Mesenteric fat pad (tissue), 1 donor: ENCODE results near the gene RHOD. TPM values are rescaled to one million over a fixed set of nuclear protein-coding genes. Genes with fewer than 3 reads are reported as not detected.

Experiments
- DNase-seq: peaks from one replicate; pipeline ENCODE4 v3.0.0-alpha.2; 2020; ENCODE audit warnings: low spot score
- total RNA-seq: library from RNA; stranded (reverse); fragmentation: NEBNext Ultra II Directional; extraction: Animal tissue kit (Norgen Biotek cat#: 25700); gene quantifications from one replicate; pipeline ENCODE4 v1.2.1, GENCODE V29; 2021
- donor health status: DM: yes; HTN: yes; CAD: no.

Gene RHOD
- total RNA-seq, 1 donor from 2014 or later, result 22.2 TPM

DNA sequence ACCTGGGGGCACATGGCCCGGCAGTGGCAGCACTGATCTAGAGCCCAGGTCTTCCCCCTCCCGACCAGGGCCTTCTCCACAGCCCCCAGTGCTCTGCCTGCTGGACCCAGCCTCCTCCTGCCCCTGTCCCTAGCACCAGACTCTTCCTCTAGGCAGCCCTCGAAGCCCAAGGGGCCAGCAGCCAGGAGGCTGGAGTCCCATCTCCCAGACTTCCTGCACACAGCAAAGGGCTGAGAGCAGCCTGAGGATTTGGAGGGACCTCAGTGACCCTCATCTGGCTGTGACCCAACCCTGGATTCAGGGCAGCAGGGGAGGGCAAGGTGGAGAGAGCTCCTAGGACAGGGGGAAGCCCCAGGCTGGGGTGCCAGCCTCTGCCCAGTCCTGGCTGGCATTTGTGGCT, 3.0 kb downstream of the RHOD start:
- no peak for DNase-seq

DNA sequence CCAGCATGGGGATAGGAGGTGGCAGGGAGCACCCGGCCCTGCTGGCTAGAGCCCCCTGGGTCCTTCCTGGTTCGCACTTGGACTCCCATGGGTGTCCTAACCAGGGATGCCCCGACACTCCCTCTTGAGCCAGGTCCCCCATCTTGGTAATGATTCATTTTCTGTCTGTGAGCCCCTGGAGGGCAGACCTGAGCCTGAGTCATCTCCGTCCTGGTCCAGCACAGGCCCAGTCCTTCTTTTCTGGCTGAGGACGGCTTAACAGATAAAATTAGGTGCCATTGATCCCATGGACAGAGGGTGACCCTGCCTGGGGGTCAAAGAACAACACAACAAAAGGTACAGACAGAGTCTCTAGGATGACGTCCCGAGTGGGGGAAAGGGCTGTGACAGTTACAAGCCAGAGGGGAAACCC, 3.5 kb downstream of the RHOD start:
- no peak for DNase-seq

DNA sequence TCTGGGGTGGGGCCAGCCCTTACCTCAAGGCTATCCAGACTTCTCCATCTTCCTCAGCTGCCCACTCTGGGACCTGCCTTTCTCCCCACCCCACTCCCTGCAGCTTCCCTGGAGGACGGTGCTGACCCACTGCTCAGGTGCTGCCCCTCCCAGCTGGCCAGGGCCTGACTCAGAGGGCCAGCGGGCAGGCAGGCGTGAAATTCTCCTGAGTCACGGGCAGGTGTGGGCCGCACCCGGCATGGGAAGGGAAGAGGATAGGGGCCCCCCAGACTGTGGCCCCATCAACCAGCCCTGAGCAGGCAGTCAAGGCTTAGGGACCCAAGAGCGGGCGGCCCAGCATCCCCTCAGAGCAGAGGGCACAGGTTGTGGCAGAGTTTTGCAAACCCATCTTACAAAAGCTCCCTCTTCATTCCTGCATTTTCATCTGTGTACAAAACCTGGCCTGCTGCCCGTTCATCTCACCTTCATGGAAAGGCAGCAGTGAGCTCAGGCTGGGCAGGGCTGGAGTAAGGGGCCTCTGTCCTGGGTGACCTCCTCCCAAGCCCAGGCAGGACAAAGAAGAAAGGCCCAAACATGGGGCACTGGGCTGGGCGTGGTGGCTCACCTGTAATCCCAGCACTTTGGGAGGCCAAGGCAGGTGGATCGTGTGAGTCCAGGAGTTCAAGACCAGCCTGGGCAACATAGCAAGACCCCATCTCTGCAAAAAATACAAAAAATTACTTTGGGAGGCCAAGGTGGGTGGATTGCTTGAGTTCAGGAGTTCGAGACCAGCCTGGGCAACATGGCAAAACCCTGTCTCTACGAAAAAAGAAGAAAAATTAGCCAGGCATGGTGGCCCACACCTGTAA, 6.1 kb downstream of the RHOD start:
- no peak for DNase-seq

DNA sequence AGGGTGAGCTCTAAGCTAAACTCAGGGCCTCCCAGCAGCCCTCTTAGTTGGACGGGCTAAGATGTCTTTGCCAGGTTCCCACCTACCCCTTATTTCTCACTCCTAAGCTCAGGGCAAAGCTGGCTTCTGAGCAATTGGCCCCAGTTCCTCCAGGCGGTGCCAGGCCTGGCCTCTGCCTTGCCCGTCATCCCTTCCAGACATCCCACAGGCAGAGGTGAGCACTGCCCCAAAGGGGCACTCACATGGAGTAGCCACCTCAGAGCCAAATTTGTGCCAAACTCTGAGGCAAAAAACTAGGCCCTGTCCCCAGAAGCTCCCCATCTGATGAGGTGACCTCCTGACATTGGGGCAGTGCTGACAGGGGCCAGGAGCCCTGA, 9.7 kb downstream of the RHOD start:
- no peak for DNase-seq

DNA sequence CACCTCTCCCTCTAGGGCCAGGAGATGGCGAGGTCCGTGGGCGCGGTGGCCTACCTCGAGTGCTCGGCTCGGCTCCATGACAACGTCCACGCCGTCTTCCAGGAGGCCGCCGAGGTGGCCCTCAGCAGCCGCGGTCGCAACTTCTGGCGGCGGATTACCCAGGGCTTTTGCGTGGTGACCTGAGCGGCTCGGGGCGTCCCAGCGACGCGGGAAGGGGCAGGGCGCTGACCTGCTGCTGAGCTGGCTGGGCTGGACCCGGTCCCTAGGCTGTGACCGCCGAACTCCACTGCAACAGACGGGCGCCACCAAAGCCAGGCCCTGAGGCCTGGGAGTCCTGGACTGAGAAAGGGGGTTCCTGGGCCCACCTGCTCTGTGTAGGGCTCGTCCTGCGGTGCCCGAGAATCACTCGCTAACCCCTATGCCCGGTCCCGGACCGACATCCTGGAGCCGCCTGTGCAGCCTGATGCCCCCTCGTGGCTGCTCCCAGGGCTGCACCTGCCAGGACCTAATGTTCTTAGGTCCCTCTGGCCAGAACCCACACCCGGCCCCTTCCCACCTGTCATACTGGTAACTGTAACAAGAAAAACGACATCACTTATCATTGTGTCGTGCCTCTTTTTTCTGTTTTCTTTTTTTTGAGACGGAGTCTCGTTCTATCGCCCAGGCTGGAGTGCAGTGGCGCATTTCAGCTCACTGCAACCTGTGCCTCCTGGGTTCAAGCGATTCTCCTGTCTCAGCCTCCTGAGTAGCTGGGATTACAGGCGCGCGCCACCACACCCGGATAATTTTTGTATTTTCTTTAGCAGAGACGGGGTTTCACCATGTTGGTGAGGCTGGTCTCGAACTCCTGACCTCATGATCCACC, 15.0 kb downstream of the RHOD start:
- no peak for DNase-seq

DNA sequence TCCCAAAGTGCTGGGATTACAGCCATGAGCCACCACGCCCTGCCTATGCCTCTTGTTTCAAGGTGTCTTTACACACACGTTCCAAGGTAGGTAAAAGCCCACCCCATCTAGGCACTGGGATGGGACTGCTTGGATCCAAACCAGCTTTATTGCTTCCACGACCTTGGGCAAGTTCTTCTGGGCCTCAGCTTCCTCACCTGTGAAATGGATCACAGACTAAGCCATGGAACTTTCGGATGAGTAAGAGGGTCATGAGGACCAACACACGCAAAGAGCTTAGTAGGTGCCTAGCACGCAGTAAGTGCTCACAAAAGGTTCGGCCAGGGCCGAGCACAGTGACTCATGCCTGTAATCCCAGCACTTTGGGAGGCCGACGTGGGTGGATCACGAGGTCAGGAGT, 15.6 kb downstream of the RHOD start:
- DNase-seq, result no peak

DNA sequence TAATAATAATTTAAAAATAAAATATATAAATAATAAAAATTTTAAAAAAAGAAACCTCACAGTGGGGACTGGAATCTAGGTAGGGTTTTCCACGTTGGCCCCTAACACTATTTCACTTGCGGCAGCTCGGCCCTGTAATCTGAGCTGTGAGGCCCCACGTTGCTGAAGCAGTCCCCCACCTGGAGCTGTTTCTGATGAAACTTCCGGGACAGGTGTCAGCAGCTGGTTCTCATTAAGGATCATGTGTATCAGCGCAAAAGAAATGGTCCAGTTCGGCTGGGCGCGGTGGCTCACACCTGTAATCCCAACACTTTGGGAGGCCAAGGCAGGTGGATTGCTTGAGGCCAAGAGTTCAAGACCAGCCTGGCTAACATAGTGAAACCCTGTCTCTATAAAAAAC, 17.3 kb downstream of the RHOD start:
- no peak for DNase-seq

GRCh38 chr11:67076202-67076601, 19.6 kb downstream of the RHOD start:
- no peak for DNase-seq

DNA sequence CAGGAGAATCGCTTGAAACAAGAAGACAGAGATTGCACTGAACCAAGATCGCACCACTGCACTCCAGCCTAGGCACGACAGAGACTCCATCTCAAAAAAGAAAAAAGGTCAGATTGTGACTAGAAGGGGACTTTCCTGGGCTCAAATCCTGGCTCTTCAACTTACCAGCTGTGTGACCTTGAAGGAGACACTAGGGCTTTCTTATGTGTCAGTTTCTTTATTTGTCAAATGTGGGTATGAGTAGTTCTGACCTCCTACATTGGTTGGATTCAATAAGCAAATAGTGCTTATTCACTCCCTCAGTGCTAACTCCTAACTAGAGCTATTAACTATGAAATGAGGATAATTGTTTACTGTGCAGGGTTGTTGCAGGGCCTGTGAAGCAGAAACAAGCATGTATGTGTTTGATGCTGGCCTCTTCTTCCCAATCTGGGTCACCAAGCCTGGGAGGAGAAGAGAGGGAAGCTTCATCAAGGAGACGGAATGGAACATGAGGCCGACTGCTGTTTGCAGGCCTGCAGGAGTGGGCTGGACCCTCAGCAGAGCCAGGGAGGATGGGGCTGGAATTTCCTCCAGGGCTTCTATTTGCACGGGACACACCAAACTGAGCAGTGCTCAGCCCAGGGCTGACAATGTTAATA, 22.5 kb downstream of the RHOD start:
- no peak for DNase-seq

- no peak for DNase-seq
These were observed 25.6 kb downstream of the RHOD start for GRCh38 chr11:67082071-67082791.

DNA sequence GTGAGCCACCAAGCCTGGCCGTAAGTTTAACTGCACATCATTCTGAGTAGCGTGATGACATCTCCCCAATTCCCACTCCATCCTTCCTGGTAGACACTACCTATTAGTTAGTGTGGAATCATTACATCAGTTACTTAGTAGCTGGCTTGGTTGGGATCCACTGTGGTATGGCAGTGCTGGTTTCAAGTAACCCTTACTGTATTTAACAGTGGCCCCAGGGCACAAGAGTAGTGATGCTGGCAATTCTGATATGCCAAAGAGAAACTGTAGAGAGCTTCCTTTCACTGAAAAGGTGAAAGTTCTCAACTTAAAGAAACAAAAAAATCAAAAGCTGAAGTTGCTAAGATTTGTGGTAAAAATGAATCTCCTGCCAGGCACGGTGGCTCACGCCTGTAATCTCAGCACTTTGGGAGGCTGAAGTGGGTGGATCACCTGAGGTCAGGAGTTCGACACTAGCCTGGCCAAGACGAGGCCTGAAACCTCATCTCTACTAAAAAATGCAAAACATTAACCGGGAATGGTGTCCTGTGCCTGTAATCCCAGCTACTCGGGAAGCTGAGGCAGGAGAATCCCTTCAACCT, 27.2 kb downstream of the RHOD start:
- DNase-seq, result no peak

GRCh38 chr11:67085617-67086016, 29.0 kb downstream of the RHOD start:
- no peak for DNase-seq

- no peak for DNase-seq
These were observed 34.1 kb downstream of the RHOD start for GRCh38 chr11:67090717-67091116.

DNA sequence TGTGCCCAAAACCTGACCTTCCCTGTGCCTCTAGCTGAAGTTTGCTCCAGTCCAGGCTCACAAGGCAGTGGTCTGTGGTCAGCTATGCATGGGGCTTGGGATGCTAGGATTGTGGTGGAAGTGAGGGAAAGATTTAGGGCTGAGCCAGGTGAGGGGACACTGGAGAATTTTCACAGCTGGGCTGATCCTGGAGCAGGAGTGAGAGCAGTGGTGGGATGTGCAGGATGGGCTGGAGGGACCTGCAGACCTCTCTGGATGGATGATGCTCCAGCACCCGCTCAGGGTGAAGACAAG, 38.5 kb downstream of the RHOD start:
- no peak for DNase-seq

- DNase-seq, result no peak
These were observed 42.3 kb downstream of the RHOD start for GRCh38 chr11:67098799-67099429.

GRCh38 chr11:67099831-67100324, 43.2 kb downstream of the RHOD start:
- DNase-seq, result no peak

- no peak for DNase-seq
These were observed 46.0 kb downstream of the RHOD start for GRCh38 chr11:67102664-67103063.

GRCh38 chr11:67105964-67106363, 49.3 kb downstream of the RHOD start:
- no peak for DNase-seq

GRCh38 chr11:67111261-67111660, 54.6 kb downstream of the RHOD start:
- no peak for DNase-seq

DNA sequence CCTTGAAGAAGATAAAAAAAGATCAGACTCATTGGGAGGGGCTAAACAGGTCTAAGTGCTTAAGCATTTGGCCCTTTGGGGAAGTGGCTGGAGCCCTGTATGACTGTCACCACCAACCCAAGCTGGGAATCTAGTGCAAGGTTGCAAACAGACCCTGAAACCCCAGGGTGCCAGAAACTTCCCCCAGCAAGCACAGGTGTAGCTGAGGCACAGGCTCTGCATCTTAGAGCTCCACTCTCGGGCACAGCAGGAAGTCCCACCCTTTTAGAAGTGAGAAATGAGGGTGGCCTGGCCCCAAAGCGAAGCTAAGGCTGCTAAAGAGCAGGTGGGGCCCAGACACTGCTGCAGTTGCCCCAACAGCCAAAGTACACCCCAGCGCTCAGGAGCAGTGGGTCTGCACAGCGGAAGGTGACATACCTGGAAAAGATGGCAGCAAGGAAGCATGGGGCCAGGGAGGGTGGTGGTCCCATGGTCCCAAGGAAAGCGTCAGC, 56.6 kb downstream of the RHOD start:
- DNase-seq, result peak; percentile 73
